Astrocyte (in vitro differentiated cells and primary cell): ENCODE results near the gene LIF. TPM values are rescaled to one million over a fixed set of nuclear protein-coding genes. Genes with fewer than 3 reads are reported as not detected.

Source experiments
- DNase-seq: peaks from one replicate; pipeline ENCODE4 v3.0.0-alpha.2; 2010; ENCODE audit warnings: low read depth
- FAIRE-seq: peaks from 2 replicates; lab custom pipeline; 2011; peaks lifted over from hg19 to GRCh38; lab: Jason Lieb, UNC
- H2AFZ ChIP-seq: 2 replicates; pipeline ENCODE4 v1.6.0; 2012; ENCODE audit warnings: low read depth, low read length, inconsistent platforms
- H3K27ac ChIP-seq: 2 replicates; pipeline ENCODE4 v1.5.1; 2011; ENCODE audit warnings: low read depth, low read length, inconsistent platforms
- H3K27me3 ChIP-seq: 2 replicates; pipeline ENCODE4 v1.6.0; 2011; ENCODE audit warnings: low read length, inconsistent platforms; ENCODE audit not compliant: insufficient read depth
- H3K36me3 ChIP-seq: 2 replicates; pipeline ENCODE4 v1.5.1; 2011; ENCODE audit warnings: low read length, inconsistent platforms; ENCODE audit not compliant: insufficient read depth
- H3K4me1 ChIP-seq: 2 replicates; pipeline ENCODE4 v1.5.1; 2011; ENCODE audit warnings: low read length, inconsistent platforms; ENCODE audit not compliant: insufficient read depth
- H3K4me2 ChIP-seq: 2 replicates; pipeline ENCODE4 v1.6.0; 2012; ENCODE audit warnings: low read length, inconsistent platforms
- H3K4me3 ChIP-seq: 2 replicates; pipeline ENCODE4 v1.5.1; 2011; ENCODE audit warnings: low read depth, mild to moderate bottlenecking, low read length, inconsistent platforms; ENCODE audit not compliant: insufficient read depth
- H3K79me2 ChIP-seq: 2 replicates; pipeline ENCODE4 v1.6.0; 2012; ENCODE audit warnings: mild to moderate bottlenecking, low read length, inconsistent platforms; ENCODE audit not compliant: insufficient read depth
- H3K9ac ChIP-seq: 2 replicates; pipeline ENCODE4 v1.6.0; 2012; ENCODE audit warnings: mild to moderate bottlenecking, low read length, inconsistent platforms
- H3K9me3 ChIP-seq: 2 replicates; pipeline ENCODE4 v1.5.1; 2012; ENCODE audit warnings: low read depth, mild to moderate bottlenecking, low read length, inconsistent platforms; ENCODE audit not compliant: insufficient read depth
- H4K20me1 ChIP-seq: 2 replicates; pipeline ENCODE4 v1.6.0; 2012; ENCODE audit warnings: low read length, inconsistent platforms; ENCODE audit not compliant: insufficient read depth
- H3K27ac Mint-ChIP-seq: one replicate; pipeline ENCODE4 v1.8.0; 2021; ENCODE audit warnings: mild to moderate bottlenecking, mixed read lengths; ENCODE audit not compliant: unreplicated experiment
- H3K27me3 Mint-ChIP-seq: one replicate; pipeline ENCODE4 v1.8.0; 2021; ENCODE audit warnings: low read depth, mixed read lengths; ENCODE audit not compliant: unreplicated experiment
- H3K36me3 Mint-ChIP-seq: one replicate; pipeline ENCODE4 v1.8.0; 2021; ENCODE audit warnings: low read depth, mixed read lengths; ENCODE audit not compliant: unreplicated experiment
- H3K4me1 Mint-ChIP-seq: one replicate; pipeline ENCODE4 v1.8.0; 2021; ENCODE audit warnings: low read depth, mixed read lengths; ENCODE audit not compliant: unreplicated experiment
- H3K4me3 Mint-ChIP-seq: one replicate; pipeline ENCODE4 v1.8.0; 2021; ENCODE audit warnings: mild to moderate bottlenecking, moderate library complexity, mixed read lengths; ENCODE audit not compliant: unreplicated experiment
- H3K9me3 Mint-ChIP-seq: one replicate; pipeline ENCODE4 v1.8.0; 2021; ENCODE audit warnings: mild to moderate bottlenecking, mixed read lengths; ENCODE audit not compliant: unreplicated experiment
- CTCF ChIP-seq: IDR thresholded peaks from 2 replicates; pipeline ENCODE4 v1.5.1; 2011; ENCODE audit warnings: low read depth, mild to moderate bottlenecking, inconsistent platforms, low read length, moderate library complexity; ENCODE audit not compliant: insufficient read depth
- EZH2 ChIP-seq: IDR thresholded peaks from 2 replicates; pipeline ENCODE4 v1.6.1; 2012; ENCODE audit warnings: mild to moderate bottlenecking, low read length, inconsistent platforms; ENCODE audit not compliant: insufficient read depth
- total RNA-seq: library from RNA; stranded (reverse); gene quantifications from 2 replicates; pipeline ENCODE4 v1.2.1, GENCODE V29; 2021

LIF gene
- total RNA-seq, 1 donor from 2014 or later = 63.3 TPM

- H4K20me1 ChIP-seq = no peaks in the 10 kb centered on the region
- peaks cover 14% of the 10 kb centered on the region for H3K4me1 ChIP-seq
- Mint-ChIP-seq H3K9me3 (no peaks in the 10 kb centered on the region), H3K36me3 (peaks cover 12% of the 10 kb centered on the region), H3K27me3 (no peaks in the 10 kb centered on the region), H3K4me1 (peaks cover 14% of the 10 kb centered on the region), H3K4me3 (no peak overlapping the region), H3K27ac (no peak overlapping the region)
- no peaks in the 10 kb centered on the region for H3K9me3 ChIP-seq
- H3K36me3 ChIP-seq = no peaks in the 10 kb centered on the region
- H3K4me2 ChIP-seq = no peak overlapping the region
- H3K27me3 ChIP-seq = no peaks in the 10 kb centered on the region
- H3K79me2 ChIP-seq = no peaks in the 10 kb centered on the region
- H3K4me3 ChIP-seq = no peak overlapping the region
- no peak for TF ChIP-seq EZH2
- TF ChIP-seq CTCF = no peak
- no peak overlapping the region for H2AFZ ChIP-seq
- DNase-seq (no peak), FAIRE-seq (no peak)
- H3K9ac ChIP-seq = no peak overlapping the region
- H3K27ac ChIP-seq = no peak overlapping the region
These were observed 36.1 kb upstream of the LIF start for GRCh38 chr22:30282616-30283046.

GRCh38 chr22:30280505-30280904 lies 33.9 kb upstream of the LIF start:
- Histone ChIP-seq H3K79me2 (no peaks in the 10 kb centered on the region), H3K4me3 (no peak overlapping the region), H3K4me1 (peaks cover 20% of the 10 kb centered on the region), H3K9me3 (no peaks in the 10 kb centered on the region), H3K27me3 (no peaks in the 10 kb centered on the region), H3K27ac (no peak overlapping the region), H3K9ac (no peak overlapping the region), H3K4me2 (no peak overlapping the region), H4K20me1 (no peaks in the 10 kb centered on the region), H2AFZ (no peak overlapping the region), H3K36me3 (no peaks in the 10 kb centered on the region)
- H3K9me3 Mint-ChIP-seq = no peaks in the 10 kb centered on the region
- no peak for TF ChIP-seq EZH2
- no peak for TF ChIP-seq CTCF
- no peak overlapping the region for H3K27ac Mint-ChIP-seq
- H3K27me3 Mint-ChIP-seq = no peaks in the 10 kb centered on the region
- peaks cover 21% of the 10 kb centered on the region for H3K4me1 Mint-ChIP-seq
- H3K4me3 Mint-ChIP-seq = no peak overlapping the region
- DNase-seq = no peak
- peaks cover 11% of the 10 kb centered on the region for H3K36me3 Mint-ChIP-seq
- no peak for FAIRE-seq

GRCh38 chr22:30279932-30280331 lies 33.4 kb upstream of the LIF start:
- Histone ChIP-seq H3K4me1 (peaks cover 20% of the 10 kb centered on the region), H3K36me3 (no peaks in the 10 kb centered on the region), H3K9me3 (no peaks in the 10 kb centered on the region), H3K27me3 (no peaks in the 10 kb centered on the region), H4K20me1 (no peaks in the 10 kb centered on the region), H3K27ac (no peak overlapping the region), H3K9ac (no peak overlapping the region), H3K79me2 (no peaks in the 10 kb centered on the region), H3K4me2 (no peak overlapping the region), H3K4me3 (no peak overlapping the region), H2AFZ (no peak overlapping the region)
- no peaks in the 10 kb centered on the region for H3K27me3 Mint-ChIP-seq
- FAIRE-seq = no peak
- no peak for DNase-seq
- peaks cover 10% of the 10 kb centered on the region for H3K36me3 Mint-ChIP-seq
- no peak overlapping the region for H3K27ac Mint-ChIP-seq
- H3K9me3 Mint-ChIP-seq = no peaks in the 10 kb centered on the region
- H3K4me1 Mint-ChIP-seq = peaks cover 21% of the 10 kb centered on the region
- TF ChIP-seq EZH2 = no peak
- TF ChIP-seq CTCF = no peak
- no peak overlapping the region for H3K4me3 Mint-ChIP-seq
